H1 (cell line): ENCODE results near the gene SOCS7. TPM values are rescaled to one million over a fixed set of nuclear protein-coding genes. Genes with fewer than 3 reads are reported as not detected.

Experiments used
- CHD7 ChIP-seq: fragments of 300-600 bp; sonication (generic); IDR thresholded peaks from 2 replicates; pipeline ENCODE4 v1.7.1; 2012; ENCODE audit warnings: low read length, moderate library complexity, mild to moderate bottlenecking, inconsistent platforms; ENCODE audit not compliant: insufficient replicate concordance
- E2F6 ChIP-seq: IDR thresholded peaks from 2 replicates; pipeline ENCODE4 v1.6.1; 2012; ENCODE audit warnings: inconsistent platforms
- EZH2 ChIP-seq: fragments of 200-600 bp; sonication (generic); IDR thresholded peaks from 2 replicates; pipeline ENCODE4 v1.7.1; 2012; ENCODE audit warnings: low read depth, mild to moderate bottlenecking, moderate library complexity, low read length, inconsistent platforms; ENCODE audit not compliant: severe bottlenecking
- GABPA ChIP-seq: IDR thresholded peaks from 2 replicates; pipeline ENCODE4 v1.6.1; 2011; ENCODE audit warnings: mild to moderate bottlenecking, low read length, moderate library complexity, borderline replicate concordance; ENCODE audit not compliant: insufficient read depth
- JUN ChIP-seq: IDR thresholded peaks from 2 replicates; pipeline ENCODE4 v1.6.1; 2011; ENCODE audit warnings: low read depth, mild to moderate bottlenecking, improper control_type of control experiment, low read length
- SAP30 ChIP-seq: fragments of 300-600 bp; sonication (generic); IDR thresholded peaks from 2 replicates; pipeline ENCODE4 v1.7.1; 2012; ENCODE audit warnings: low read length, moderate library complexity, mild to moderate bottlenecking, inconsistent platforms; ENCODE audit not compliant: insufficient read depth, insufficient replicate concordance
- SIN3A ChIP-seq, 2 experiments: IDR thresholded peaks in 1 of 2; conservative IDR thresholded peaks in 1 of 2; 2 replicates each; pipeline ENCODE4 v1.6.1; 2011 to 2012; ENCODE audit warnings: low read length in 2 of 2, improper control_type of control experiment in 1 of 2, low read depth in 1 of 2, mild to moderate bottlenecking in 1 of 2
- SUZ12 ChIP-seq: fragments of 200-600 bp; sonication (generic); IDR thresholded peaks from 2 replicates; pipeline ENCODE4 v1.6.1; 2012; ENCODE audit warnings: mild to moderate bottlenecking, inconsistent platforms, low read length, moderate library complexity, mixed read lengths
- YY1 ChIP-seq: IDR thresholded peaks from 2 replicates; pipeline ENCODE4 v1.6.1; 2011; ENCODE audit warnings: low read depth, mild to moderate bottlenecking, low read length
- polyA plus RNA-seq, 7 experiments: library from polyadenylated mRNA; depleted of rRNA in 3 of 7; stranded (reverse) in 5 of 7; unstranded in 2 of 7; fragments of >200 nt in 5 of 7; fragments of 200-250 nt in 2 of 7; gene quantifications; 1 replicate in 5 of 7; 2 replicates in 1 of 7; 4 replicates in 1 of 7; pipeline versions ENCODE4 v1.2.1 to v1.2.3, GENCODE V29; 2011 to 2013; ENCODE audit warnings: missing spikeins in 2 of 7, mixed read lengths in 2 of 7
- total RNA-seq: library from RNA; stranded (reverse); fragmentation: NEBNext Ultra II Directional; extraction: Animal tissue kit (Norgen Biotek cat#: 25700); gene quantifications from 2 replicates; pipeline ENCODE4 v1.2.1, GENCODE V29; 2021

Gene SOCS7
- total and polyA plus RNA-seq, 2 of the 8 experiments (the other 6 are each of a cell fraction or from before 2014, with no cell fraction given), result 13.5 to 26.9 TPM

GRCh38 chr17:38443356-38444031, 91.8 kb downstream of the SOCS7 start (continued):
- TF ChIP-seq CHD7 (no peak), YY1 (no peak), JUN (no peak), GABPA (no peak), SUZ12 (no peak), SAP30 (no peak), EZH2 (no peak), SIN3A (conservative IDR thresholded peaks at IDR 0.05 in 1 of 2, IDR thresholded peaks at IDR 0.05 in 1 of 2; ENCODE audit: low read depth in 1 of 2, low read length in 2 of 2) (no peak), E2F6 (no peak)
